ENCODE results near the gene AICDA.

AICDA gene

DNA sequence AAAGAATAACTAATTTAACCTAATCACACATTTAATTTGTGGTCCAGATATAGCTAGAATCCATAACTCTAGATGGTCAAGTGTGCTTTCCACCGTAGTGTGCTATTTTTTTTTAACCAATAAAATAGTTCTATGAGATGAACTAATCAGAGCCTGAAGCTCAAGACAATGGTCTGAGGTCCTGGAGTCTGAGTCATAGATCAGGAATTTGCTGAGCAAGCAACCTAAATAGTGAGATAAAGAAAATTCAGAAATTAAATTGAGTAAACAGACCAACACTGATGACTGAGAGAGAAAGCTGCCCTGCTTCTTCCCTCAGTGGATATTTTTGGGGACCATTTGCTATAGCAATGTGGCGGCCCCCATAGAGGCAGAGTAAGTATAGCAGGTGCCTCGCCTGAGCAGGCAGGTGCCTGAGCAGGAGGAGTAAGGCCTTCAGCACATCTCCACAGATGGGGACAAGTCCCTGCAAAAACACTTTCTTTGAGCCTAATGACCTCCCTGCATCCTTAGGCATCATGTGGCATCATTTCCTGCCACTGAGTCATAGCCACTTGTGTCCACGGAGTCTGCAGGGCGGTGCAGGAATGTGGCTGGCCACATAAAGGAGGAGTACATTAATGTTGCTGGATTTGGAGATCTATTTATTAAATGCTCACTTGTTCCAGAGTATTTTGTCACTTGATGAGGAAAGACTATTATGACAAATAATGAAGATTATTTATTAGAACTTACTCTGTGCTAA lies 58.0 kb downstream of the AICDA start:
- DNase-seq, result no peak

DNA sequence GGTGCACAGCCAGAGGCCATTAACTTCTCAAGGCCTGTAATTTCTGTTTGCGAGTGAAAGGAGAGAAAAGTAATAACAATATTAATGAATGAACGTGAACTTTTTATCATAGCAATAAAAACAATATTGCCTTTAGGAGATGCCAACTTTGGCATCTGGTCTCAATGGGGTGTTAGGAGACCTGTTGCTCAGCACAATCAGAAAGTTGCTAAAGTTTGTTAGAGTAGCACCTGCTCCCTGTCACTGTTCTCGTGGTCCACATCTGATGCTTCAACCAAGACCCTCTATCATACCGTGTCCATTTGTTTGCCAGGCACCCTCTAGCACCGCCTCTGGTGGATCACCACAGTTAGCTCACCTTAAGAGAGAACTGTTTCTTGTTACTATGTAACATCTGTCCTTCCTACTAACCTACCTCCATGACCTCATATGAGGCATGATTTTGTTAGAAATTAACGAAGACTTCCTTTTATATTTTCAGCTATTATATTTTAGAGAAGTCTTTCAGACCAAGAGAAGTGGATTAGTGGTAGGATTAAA lies 59.5 kb downstream of the AICDA start:
- DNase-seq, result peak in 2 of 3 experiments; percentile 82 to 95

Measured in NCI-H1417 (cell line).